Uterus (tissue), 2 donors: Measurements from ENCODE around the gene GP2.

Source experiments
- POLR2A ChIP-seq, 2 donors: fragments of 450-650 bp; IDR thresholded peaks; one replicate each; pipeline ENCODE4 v1.6.1; 2016; ENCODE audit warnings: antibody characterized with exemption in 2 of 2, mild to moderate bottlenecking in 1 of 2, moderate library complexity in 1 of 2
- TF ChIP-seq, protein P1 (sequence below), 4 experiments: fragments of 200-600 bp in 2 of 4; fragments of 450-650 bp in 2 of 4; sonication (generic) in 2 of 4; IDR thresholded peaks; one replicate each; pipeline ENCODE4 v1.5.1; 2016 to 2019; ENCODE audit warnings: antibody characterized with exemption in 4 of 4, mild to moderate bottlenecking in 2 of 4, moderate library complexity in 1 of 4

DNA sequence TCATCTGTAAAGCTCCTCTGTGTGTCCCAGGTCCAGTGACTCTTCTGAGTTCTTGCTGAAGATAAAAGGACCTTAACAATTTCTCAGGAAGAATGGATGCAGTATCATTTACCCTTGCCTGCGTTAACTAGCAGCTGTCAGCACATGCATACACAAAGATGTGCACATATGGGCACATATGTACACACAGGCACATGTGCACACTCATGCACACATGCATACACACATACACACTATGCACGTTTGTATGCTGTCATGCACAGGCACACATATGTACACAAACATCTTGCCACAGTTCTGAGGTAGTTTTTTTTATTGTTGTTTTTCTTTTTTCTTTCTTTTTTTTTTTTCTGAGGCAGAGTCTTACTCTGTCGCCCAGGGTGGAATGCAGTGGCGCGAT is 24.9 kb downstream of the GP2 start:
- TF ChIP-seq, protein P1, sequence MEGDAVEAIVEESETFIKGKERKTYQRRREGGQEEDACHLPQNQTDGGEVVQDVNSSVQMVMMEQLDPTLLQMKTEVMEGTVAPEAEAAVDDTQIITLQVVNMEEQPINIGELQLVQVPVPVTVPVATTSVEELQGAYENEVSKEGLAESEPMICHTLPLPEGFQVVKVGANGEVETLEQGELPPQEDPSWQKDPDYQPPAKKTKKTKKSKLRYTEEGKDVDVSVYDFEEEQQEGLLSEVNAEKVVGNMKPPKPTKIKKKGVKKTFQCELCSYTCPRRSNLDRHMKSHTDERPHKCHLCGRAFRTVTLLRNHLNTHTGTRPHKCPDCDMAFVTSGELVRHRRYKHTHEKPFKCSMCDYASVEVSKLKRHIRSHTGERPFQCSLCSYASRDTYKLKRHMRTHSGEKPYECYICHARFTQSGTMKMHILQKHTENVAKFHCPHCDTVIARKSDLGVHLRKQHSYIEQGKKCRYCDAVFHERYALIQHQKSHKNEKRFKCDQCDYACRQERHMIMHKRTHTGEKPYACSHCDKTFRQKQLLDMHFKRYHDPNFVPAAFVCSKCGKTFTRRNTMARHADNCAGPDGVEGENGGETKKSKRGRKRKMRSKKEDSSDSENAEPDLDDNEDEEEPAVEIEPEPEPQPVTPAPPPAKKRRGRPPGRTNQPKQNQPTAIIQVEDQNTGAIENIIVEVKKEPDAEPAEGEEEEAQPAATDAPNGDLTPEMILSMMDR (IDR thresholded peaks at IDR 0.05), result no peak
- TF ChIP-seq POLR2A (IDR thresholded peaks at IDR 0.05), result no peak
